KG1 (cell line): ENCODE data around the gene NHLRC1.

Experiments
- DNase-seq: peaks from one replicate; lab custom pipeline; 2025; lab: John Stamatoyannopoulos, UW

Gene NHLRC1

DNA sequence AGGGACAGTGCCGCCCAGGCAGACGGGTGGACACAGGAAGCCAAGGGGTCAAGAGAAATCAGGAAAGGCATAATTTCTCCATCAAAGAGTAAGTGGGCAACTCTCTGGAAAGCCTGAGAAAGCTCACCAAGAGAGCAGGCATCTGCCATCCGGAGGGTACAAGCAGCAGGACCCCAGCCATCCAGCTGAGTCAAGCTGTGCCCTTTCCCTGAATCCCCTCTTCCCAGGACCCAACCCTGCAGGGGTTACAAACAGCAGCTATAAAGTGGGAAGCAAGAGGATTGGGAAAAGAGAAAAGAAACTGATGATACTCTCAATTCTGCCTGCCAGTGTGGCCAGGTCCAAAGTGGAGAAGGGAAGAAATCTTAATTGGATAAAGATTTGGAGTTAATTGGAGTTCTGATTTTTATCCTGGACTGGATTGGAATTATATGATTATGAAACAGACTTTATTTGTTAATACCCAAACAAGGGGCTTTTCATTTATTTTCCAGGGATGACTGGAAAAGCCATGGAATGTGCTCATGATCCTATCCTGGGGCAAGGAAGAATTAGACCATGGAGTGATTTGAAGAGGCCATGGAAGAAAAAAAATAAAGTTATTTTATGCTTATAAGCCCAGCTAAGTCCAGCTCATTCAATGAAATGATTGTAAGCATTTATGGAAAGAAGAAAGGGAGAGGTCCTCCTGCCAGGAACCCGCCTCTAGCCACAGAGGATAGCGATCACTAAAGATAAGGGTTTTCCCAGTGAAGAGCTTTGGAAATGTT, 34.9 kb downstream of the NHLRC1 start:
- DNase-seq = no peak

DNA sequence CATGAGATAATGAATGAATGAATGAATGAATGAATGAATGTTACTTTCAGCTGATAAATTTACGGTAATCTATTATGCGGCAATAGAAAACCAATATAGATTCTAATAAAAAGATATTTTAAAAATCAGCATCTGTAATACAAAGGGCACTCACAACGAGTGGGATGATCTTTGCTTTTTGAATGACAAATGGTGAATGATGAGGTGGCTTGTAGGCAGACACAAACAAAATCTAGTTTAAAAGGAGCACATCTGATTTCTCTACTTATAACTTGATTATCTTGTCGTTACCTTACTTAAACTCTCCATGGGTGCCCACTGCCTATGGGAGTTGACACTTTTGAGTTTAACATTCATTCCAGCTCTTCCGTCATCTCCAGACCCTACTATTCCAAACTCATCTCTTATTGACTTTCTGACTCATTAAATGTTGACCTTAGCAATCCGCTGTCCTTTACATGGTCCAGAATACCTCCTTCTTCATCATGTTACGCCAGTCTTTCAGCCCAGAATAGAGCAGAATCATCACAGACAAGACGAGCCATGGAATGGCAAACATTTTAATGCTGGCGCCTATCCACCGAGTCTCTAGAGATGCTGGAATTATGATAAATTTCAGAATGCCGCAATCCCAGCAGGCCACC, 41.3 kb downstream of the NHLRC1 start:
- no peak for DNase-seq

DNA sequence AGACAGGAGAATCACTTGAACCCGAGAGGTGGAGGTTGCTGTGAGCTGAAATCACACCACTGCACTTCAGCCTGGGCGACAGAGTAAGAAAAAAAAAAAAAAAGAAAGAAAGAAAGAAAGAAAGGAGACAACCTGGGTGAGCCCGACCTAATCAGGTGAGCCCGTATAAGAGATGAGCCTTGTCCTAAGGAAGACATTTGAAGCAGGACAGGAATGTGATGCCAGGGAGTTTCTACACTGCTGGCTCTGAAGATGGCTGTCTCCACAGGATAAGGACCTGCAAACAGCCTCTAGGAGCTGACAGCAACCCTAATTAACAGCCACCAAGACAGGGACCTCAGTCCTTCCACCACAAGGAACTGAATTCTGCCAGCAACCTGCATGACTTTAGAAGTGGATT, 41.9 kb downstream of the NHLRC1 start:
- DNase-seq = no peak

DNA sequence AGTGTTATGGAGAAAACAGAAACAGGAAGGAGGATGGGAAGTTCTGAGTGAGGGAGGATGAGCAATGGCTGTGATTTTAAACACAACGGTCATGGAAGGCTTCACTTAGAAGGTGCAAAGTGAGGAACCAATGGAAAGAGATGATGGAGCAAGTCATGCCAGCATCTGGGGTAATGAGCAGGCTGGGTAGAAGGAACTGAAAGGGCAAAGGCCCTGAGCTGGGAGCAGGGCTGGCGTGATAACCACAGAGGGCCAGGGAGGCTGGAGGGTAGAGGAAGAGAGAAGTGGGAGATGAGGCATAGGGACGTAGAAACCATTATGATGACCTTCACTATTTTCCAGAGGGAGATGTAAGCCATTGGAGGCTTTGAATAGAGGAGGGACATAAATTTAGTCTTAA, 43.6 kb downstream of the NHLRC1 start:
- DNase-seq = no peak

DNA sequence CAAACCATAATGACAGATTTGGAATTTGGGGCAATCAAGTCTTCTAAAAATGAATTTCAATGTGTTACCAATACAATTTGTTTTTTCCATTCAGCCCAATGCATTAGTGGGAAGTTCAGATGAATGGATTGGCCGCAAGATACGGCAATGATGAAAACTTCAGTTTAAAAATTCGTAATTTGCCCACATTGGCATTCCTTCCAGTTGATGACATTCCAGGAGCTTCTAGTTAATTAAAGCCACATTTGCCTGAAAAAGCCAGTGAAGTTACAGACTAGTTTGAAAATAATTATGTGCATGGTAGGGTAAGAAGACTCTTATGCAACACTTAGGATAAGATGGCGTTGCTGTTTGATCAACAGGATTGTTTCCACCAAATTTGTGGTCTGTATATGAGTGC, 46.2 kb downstream of the NHLRC1 start:
- no peak for DNase-seq

DNA sequence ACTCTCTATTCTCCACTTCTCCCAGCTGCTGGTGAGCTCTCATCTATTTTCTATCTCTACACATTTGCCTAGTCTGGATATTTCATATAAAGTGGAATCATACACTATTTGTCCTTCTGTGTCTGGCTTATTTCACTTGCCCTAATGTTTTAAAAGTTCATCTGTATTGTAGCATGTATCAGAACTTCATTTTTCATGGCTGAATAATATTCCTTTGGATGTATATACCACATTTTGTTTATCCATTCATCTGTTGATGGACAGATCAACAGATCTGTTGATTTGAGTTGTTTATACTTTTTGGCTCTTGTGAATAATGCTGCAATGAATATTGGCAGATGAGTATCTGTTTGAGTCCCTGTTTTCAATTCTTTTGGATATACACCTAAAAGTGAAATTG, 49.6 kb downstream of the NHLRC1 start:
- no peak for DNase-seq

DNA sequence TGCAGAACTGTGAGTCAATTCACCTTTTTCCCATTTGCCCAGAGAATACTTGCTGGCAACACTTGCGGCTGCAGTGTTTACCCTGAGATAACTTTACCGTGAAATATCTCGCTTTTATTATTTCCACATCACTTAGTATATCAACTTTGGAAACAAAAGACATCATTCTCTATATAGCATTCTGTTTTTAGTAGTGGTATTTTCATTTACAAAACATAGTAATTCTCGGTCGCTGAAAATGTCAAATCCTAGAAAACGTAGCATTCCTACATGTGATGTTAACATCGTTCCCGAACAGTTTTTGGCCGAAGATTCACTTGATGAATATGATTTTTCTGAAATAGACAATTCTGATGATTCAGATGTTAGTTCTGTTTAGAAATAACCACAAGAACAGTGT, 52.0 kb downstream of the NHLRC1 start:
- DNase-seq = no peak
